ENCODE measurements around the gene CPEB3.

CPEB3 gene

GRCh38 chr10:92111336-92111939 lies 179.4 kb downstream of the CPEB3 start:
- no peaks in the 10 kb centered on the region for H3K4me1 ChIP-seq (ENCODE audit: control insufficient read depth, low read depth, low read length)
- no peaks in the 10 kb centered on the region for H3K27me3 ChIP-seq (ENCODE audit: control insufficient read depth, insufficient read depth, low read length)
- no peak overlapping the region for H3K27ac ChIP-seq (ENCODE audit: low read length)
- no peak overlapping the region for H3K9ac ChIP-seq (ENCODE audit: low read length)
- H3K4me3 ChIP-seq (ENCODE audit: low read length), result no peak overlapping the region
- H3K36me3 ChIP-seq (ENCODE audit: control insufficient read depth, low read depth, low read length), result no peaks in the 10 kb centered on the region
- H3K9me3 ChIP-seq (ENCODE audit: control insufficient read depth, low read depth, low read length), result no peaks in the 10 kb centered on the region

- Histone ChIP-seq H3K27ac (ENCODE audit: low read length) (no peak overlapping the region), H3K9ac (ENCODE audit: low read length) (no peak overlapping the region), H3K36me3 (ENCODE audit: control insufficient read depth, low read depth, low read length) (no peaks in the 10 kb centered on the region), H3K4me1 (ENCODE audit: control insufficient read depth, low read depth, low read length) (no peaks in the 10 kb centered on the region), H3K27me3 (ENCODE audit: control insufficient read depth, insufficient read depth, low read length) (no peaks in the 10 kb centered on the region), H3K4me3 (ENCODE audit: low read length) (no peak overlapping the region), H3K9me3 (ENCODE audit: control insufficient read depth, low read depth, low read length) (no peaks in the 10 kb centered on the region)
Observed at GRCh38 chr10:92110039-92110794, 180.7 kb downstream of the CPEB3 start.

- no peaks in the 10 kb centered on the region for H3K9me3 ChIP-seq (ENCODE audit: control insufficient read depth, low read depth, low read length)
- no peak overlapping the region for H3K27ac ChIP-seq (ENCODE audit: low read length)
- H3K36me3 ChIP-seq (ENCODE audit: control insufficient read depth, low read depth, low read length), result no peaks in the 10 kb centered on the region
- H3K9ac ChIP-seq (ENCODE audit: low read length), result no peak overlapping the region
- no peak overlapping the region for H3K4me3 ChIP-seq (ENCODE audit: low read length)
- H3K27me3 ChIP-seq (ENCODE audit: control insufficient read depth, insufficient read depth, low read length), result no peaks in the 10 kb centered on the region
- no peaks in the 10 kb centered on the region for H3K4me1 ChIP-seq (ENCODE audit: control insufficient read depth, low read depth, low read length)
Observed at GRCh38 chr10:92108747-92109146, 182.1 kb downstream of the CPEB3 start.

- Histone ChIP-seq H3K36me3 (ENCODE audit: control insufficient read depth, low read depth, low read length) (no peaks in the 10 kb centered on the region), H3K27me3 (ENCODE audit: control insufficient read depth, insufficient read depth, low read length) (no peaks in the 10 kb centered on the region), H3K9ac (ENCODE audit: low read length) (no peak overlapping the region), H3K4me3 (ENCODE audit: low read length) (no peak overlapping the region), H3K4me1 (ENCODE audit: control insufficient read depth, low read depth, low read length) (no peaks in the 10 kb centered on the region), H3K9me3 (ENCODE audit: control insufficient read depth, low read depth, low read length) (no peaks in the 10 kb centered on the region), H3K27ac (ENCODE audit: low read length) (no peak overlapping the region)
Observed at GRCh38 chr10:92108120-92108519, 182.8 kb downstream of the CPEB3 start.

GRCh38 chr10:92103376-92104090 lies 187.3 kb downstream of the CPEB3 start:
- Histone ChIP-seq H3K4me3 (ENCODE audit: low read length) (no peak overlapping the region), H3K27ac (ENCODE audit: low read length) (no peak overlapping the region), H3K4me1 (ENCODE audit: control insufficient read depth, low read depth, low read length) (peaks cover 3% of the 10 kb centered on the region), H3K36me3 (ENCODE audit: control insufficient read depth, low read depth, low read length) (no peaks in the 10 kb centered on the region), H3K9ac (ENCODE audit: low read length) (no peak overlapping the region), H3K27me3 (ENCODE audit: control insufficient read depth, insufficient read depth, low read length) (no peaks in the 10 kb centered on the region), H3K9me3 (ENCODE audit: control insufficient read depth, low read depth, low read length) (no peaks in the 10 kb centered on the region)

- no peak overlapping the region for H3K27ac ChIP-seq (ENCODE audit: low read length)
- H3K9ac ChIP-seq (ENCODE audit: low read length), result no peak overlapping the region
- no peaks in the 10 kb centered on the region for H3K36me3 ChIP-seq (ENCODE audit: control insufficient read depth, low read depth, low read length)
- H3K4me1 ChIP-seq (ENCODE audit: control insufficient read depth, low read depth, low read length), result peaks cover 3% of the 10 kb centered on the region
- no peak overlapping the region for H3K4me3 ChIP-seq (ENCODE audit: low read length)
- H3K9me3 ChIP-seq (ENCODE audit: control insufficient read depth, low read depth, low read length), result no peaks in the 10 kb centered on the region
- H3K27me3 ChIP-seq (ENCODE audit: control insufficient read depth, insufficient read depth, low read length), result no peaks in the 10 kb centered on the region
Observed at GRCh38 chr10:92102601-92103213, 188.2 kb downstream of the CPEB3 start.

GRCh38 chr10:92094960-92095359 lies 195.9 kb downstream of the CPEB3 start:
- H3K4me1 ChIP-seq (ENCODE audit: control insufficient read depth, low read depth, low read length), result peaks cover 19% of the 10 kb centered on the region
- no peaks in the 10 kb centered on the region for H3K27me3 ChIP-seq (ENCODE audit: control insufficient read depth, insufficient read depth, low read length)
- H3K4me3 ChIP-seq (ENCODE audit: low read length), result no peak overlapping the region
- H3K36me3 ChIP-seq (ENCODE audit: control insufficient read depth, low read depth, low read length), result no peaks in the 10 kb centered on the region
- no peak overlapping the region for H3K27ac ChIP-seq (ENCODE audit: low read length)
- H3K9ac ChIP-seq (ENCODE audit: low read length), result no peak overlapping the region
- H3K9me3 ChIP-seq (ENCODE audit: control insufficient read depth, low read depth, low read length), result no peaks in the 10 kb centered on the region

GRCh38 chr10:92091965-92092364 lies 198.9 kb downstream of the CPEB3 start:
- H3K27me3 ChIP-seq (ENCODE audit: control insufficient read depth, insufficient read depth, low read length), result no peaks in the 10 kb centered on the region
- H3K4me3 ChIP-seq (ENCODE audit: low read length), result no peak overlapping the region
- no peaks in the 10 kb centered on the region for H3K36me3 ChIP-seq (ENCODE audit: control insufficient read depth, low read depth, low read length)
- peaks cover 21% of the 10 kb centered on the region for H3K4me1 ChIP-seq (ENCODE audit: control insufficient read depth, low read depth, low read length)
- no peaks in the 10 kb centered on the region for H3K9me3 ChIP-seq (ENCODE audit: control insufficient read depth, low read depth, low read length)
- H3K27ac ChIP-seq (ENCODE audit: low read length), result no peak overlapping the region
- no peak overlapping the region for H3K9ac ChIP-seq (ENCODE audit: low read length)

GRCh38 chr10:92087750-92088395 lies 203.0 kb downstream of the CPEB3 start:
- Histone ChIP-seq H3K36me3 (ENCODE audit: control insufficient read depth, low read depth, low read length) (no peaks in the 10 kb centered on the region), H3K27ac (ENCODE audit: low read length) (no peak overlapping the region), H3K27me3 (ENCODE audit: control insufficient read depth, insufficient read depth, low read length) (no peaks in the 10 kb centered on the region), H3K9me3 (ENCODE audit: control insufficient read depth, low read depth, low read length) (no peaks in the 10 kb centered on the region), H3K4me3 (ENCODE audit: low read length) (no peak overlapping the region), H3K4me1 (ENCODE audit: control insufficient read depth, low read depth, low read length) (peaks cover 13% of the 10 kb centered on the region), H3K9ac (ENCODE audit: low read length) (no peak overlapping the region)

- Histone ChIP-seq H3K4me1 (ENCODE audit: control insufficient read depth, low read depth, low read length) (no peaks in the 10 kb centered on the region), H3K9me3 (ENCODE audit: control insufficient read depth, low read depth, low read length) (no peaks in the 10 kb centered on the region), H3K27me3 (ENCODE audit: control insufficient read depth, insufficient read depth, low read length) (no peaks in the 10 kb centered on the region), H3K36me3 (ENCODE audit: control insufficient read depth, low read depth, low read length) (no peaks in the 10 kb centered on the region), H3K4me3 (ENCODE audit: low read length) (no peak overlapping the region), H3K9ac (ENCODE audit: low read length) (no peak overlapping the region), H3K27ac (ENCODE audit: low read length) (no peak overlapping the region)
Observed at GRCh38 chr10:92082583-92083280, 208.1 kb downstream of the CPEB3 start.

- H3K4me3 ChIP-seq (ENCODE audit: low read length), result no peak overlapping the region
- no peaks in the 10 kb centered on the region for H3K4me1 ChIP-seq (ENCODE audit: control insufficient read depth, low read depth, low read length)
- no peaks in the 10 kb centered on the region for H3K36me3 ChIP-seq (ENCODE audit: control insufficient read depth, low read depth, low read length)
- H3K27ac ChIP-seq (ENCODE audit: low read length), result no peak overlapping the region
- no peak overlapping the region for H3K9ac ChIP-seq (ENCODE audit: low read length)
- H3K9me3 ChIP-seq (ENCODE audit: control insufficient read depth, low read depth, low read length), result no peaks in the 10 kb centered on the region
- no peaks in the 10 kb centered on the region for H3K27me3 ChIP-seq (ENCODE audit: control insufficient read depth, insufficient read depth, low read length)
Observed at GRCh38 chr10:92081641-92082040, 209.2 kb downstream of the CPEB3 start.
